SK-N-MC (cell line): ENCODE results near the gene CRTC2.

Source experiments
- DNase-seq: peaks from one replicate; pipeline ENCODE4 v3.0.0-alpha.2; 2011; ENCODE audit warnings: low read depth, low spot score
- H3K27ac ChIP-seq: fragments of 200-600 bp; sonication (generic); 2 replicates; pipeline ENCODE4 v1.5.1; 2016; ENCODE audit warnings: mixed run types
- H3K36me3 ChIP-seq: fragments of 200-600 bp; sonication (generic); 2 replicates; pipeline ENCODE4 v1.6.1; 2017; ENCODE audit warnings: antibody characterized with exemption, low read length, mixed read lengths; ENCODE audit not compliant: insufficient read depth
- H3K4me3 ChIP-seq: fragments of 200-600 bp; sonication (generic); 2 replicates; pipeline ENCODE4 v1.5.1; 2016
- H3K9ac ChIP-seq: fragments of 200-600 bp; sonication (generic); 2 replicates; pipeline ENCODE4 v1.8.0; 2017; ENCODE audit warnings: mixed run types, mixed read lengths; ENCODE audit not compliant: insufficient read length
- H3K9me3 ChIP-seq: fragments of 200-600 bp; sonication (generic); 2 replicates; pipeline ENCODE4 v1.6.1; 2017; ENCODE audit warnings: low read depth, mild to moderate bottlenecking, antibody characterized with exemption, low read length, moderate library complexity, mixed read lengths
- EZH2 ChIP-seq: fragments of 200-600 bp; sonication (generic); IDR thresholded peaks from one replicate; pipeline ENCODE4 v1.6.1; 2017; ENCODE audit warnings: antibody characterized with exemption
- FOXP2 ChIP-seq: optimal IDR thresholded peaks from 2 replicates; pipeline ENCODE3; 2011; ENCODE audit warnings: mild to moderate bottlenecking, moderate library complexity; ENCODE audit not compliant: insufficient read depth; ENCODE audit errors: extremely low read length, control extremely low read depth
- POLR2AphosphoS5 ChIP-seq: IDR thresholded peaks from 2 replicates; pipeline ENCODE4 v1.6.1; 2012; ENCODE audit warnings: mild to moderate bottlenecking, low read depth, low read length, borderline replicate concordance

The CRTC2 gene

GRCh38 chr1:153939476-153939875, 18.9 kb downstream of the CRTC2 start:
- DNase-seq, result no peak
- H3K36me3 ChIP-seq, result peaks cover 15% of the 10 kb centered on the region; the same call in 1 of the 2 replicates
- TF ChIP-seq FOXP2, result no peak
- no peak for TF ChIP-seq POLR2AphosphoS5
- TF ChIP-seq EZH2, result no peak

GRCh38 chr1:153938996-153939395, 19.4 kb downstream of the CRTC2 start:
- no peak overlapping the region for H3K9ac ChIP-seq
- H3K36me3 ChIP-seq, result peaks cover 15% of the 10 kb centered on the region; the same call in 1 of the 2 replicates
- H3K27ac ChIP-seq, result no peak overlapping the region
- DNase-seq, result no peak
- TF ChIP-seq POLR2AphosphoS5 (no peak), EZH2 (no peak), FOXP2 (no peak)
- no peak overlapping the region for H3K4me3 ChIP-seq
- H3K9me3 ChIP-seq, result no peaks in the 10 kb centered on the region

More at GRCh38 chr1:153939476-153939875, 18.9 kb downstream of the CRTC2 start:
- Histone ChIP-seq H3K9me3 (no peaks in the 10 kb centered on the region), H3K9ac (no peak overlapping the region), H3K27ac (no peak overlapping the region), H3K4me3 (no peak overlapping the region)

GRCh38 chr1:153937331-153937730, 21.1 kb downstream of the CRTC2 start:
- Histone ChIP-seq H3K9me3 (no peaks in the 10 kb centered on the region), H3K4me3 (no peak overlapping the region), H3K36me3 (peaks cover 19% of the 10 kb centered on the region; the same call in 1 of the 2 replicates), H3K9ac (no peak overlapping the region), H3K27ac (no peak overlapping the region)
- no peak for TF ChIP-seq EZH2
- TF ChIP-seq POLR2AphosphoS5, result no peak
- no peak for TF ChIP-seq FOXP2
- DNase-seq, result no peak

- TF ChIP-seq POLR2AphosphoS5, result no peak
- TF ChIP-seq FOXP2, result no peak
- no peak for TF ChIP-seq EZH2
- Histone ChIP-seq H3K27ac (no peak overlapping the region), H3K9ac (no peak overlapping the region), H3K9me3 (no peaks in the 10 kb centered on the region), H3K36me3 (peaks cover 19% of the 10 kb centered on the region; the same call in 1 of the 2 replicates), H3K4me3 (no peak overlapping the region)
- no peak for DNase-seq
These were observed 22.2 kb downstream of the CRTC2 start for GRCh38 chr1:153936011-153936802.

GRCh38 chr1:153934746-153935145, 23.7 kb downstream of the CRTC2 start:
- no peaks in the 10 kb centered on the region for H3K9me3 ChIP-seq
- TF ChIP-seq POLR2AphosphoS5 (no peak), FOXP2 (no peak), EZH2 (no peak)
- H3K36me3 ChIP-seq, result peaks cover 19% of the 10 kb centered on the region; the same call in 1 of the 2 replicates
- H3K9ac ChIP-seq, result no peak overlapping the region
- DNase-seq, result no peak
- no peak overlapping the region for H3K27ac ChIP-seq
- no peak overlapping the region for H3K4me3 ChIP-seq

- TF ChIP-seq FOXP2, result no peak
- TF ChIP-seq EZH2, result no peak
- TF ChIP-seq POLR2AphosphoS5, result no peak
- peaks cover 19% of the 10 kb centered on the region; the same call in 1 of the 2 replicates for H3K36me3 ChIP-seq
- no peak overlapping the region for H3K27ac ChIP-seq
- H3K4me3 ChIP-seq, result no peak overlapping the region
- DNase-seq, result no peak
- H3K9ac ChIP-seq, result no peak overlapping the region
- H3K9me3 ChIP-seq, result no peaks in the 10 kb centered on the region
These were observed 24.5 kb downstream of the CRTC2 start for GRCh38 chr1:153933955-153934354.

- H3K4me3 ChIP-seq, result no peak overlapping the region
- no peaks in the 10 kb centered on the region for H3K9me3 ChIP-seq
- TF ChIP-seq EZH2 (no peak), POLR2AphosphoS5 (no peak), FOXP2 (no peak)
- no peak overlapping the region for H3K27ac ChIP-seq
- no peak overlapping the region for H3K9ac ChIP-seq
- H3K36me3 ChIP-seq, result peaks cover 19% of the 10 kb centered on the region; the same call in 1 of the 2 replicates
- no peak for DNase-seq
These were observed 25.0 kb downstream of the CRTC2 start for GRCh38 chr1:153933430-153933829.

- no peak for DNase-seq
- peaks cover 19% of the 10 kb centered on the region; the same call in 1 of the 2 replicates for H3K36me3 ChIP-seq
These were observed 26.0 kb downstream of the CRTC2 start for GRCh38 chr1:153932156-153933131.

More at GRCh38 chr1:153932156-153933131, 26.0 kb downstream of the CRTC2 start:
- Histone ChIP-seq H3K4me3 (no peak overlapping the region), H3K9me3 (no peaks in the 10 kb centered on the region), H3K9ac (no peak overlapping the region), H3K27ac (no peak overlapping the region)
- TF ChIP-seq POLR2AphosphoS5 (no peak), FOXP2 (no peak), EZH2 (no peak)
